T-helper 17 cell (primary cell): Measurements from ENCODE around the gene ALKBH4. TPM values are rescaled to one million over a fixed set of nuclear protein-coding genes. Genes with fewer than 3 reads are reported as not detected.
A peak's percentile ranks its signal among the peaks of the same experiment; 100 is the strongest.
"Not testable (repeated sequence)": the region's sequence is repeated elsewhere in the genome, so short reads cannot be mapped to it uniquely, and the experiment has no call there.

ENCODE experiments used
- ATAC-seq: fragments of 150-1000 bp; cut with Tn5 transposase; 2 replicates; pipeline ENCODE4 v1.10.0; 2021; ENCODE audit warnings: mild to moderate bottlenecking, moderate library complexity
- DNase-seq, 3 donors: peaks; one replicate each; pipeline versions ENCODE4 v3.0.0 to v3.0.0-alpha.2; 2020 to 2021
- H3K9me3 ChIP-seq: one replicate; pipeline ENCODE4 v1.7.0; 2013; ENCODE audit warnings: low read length, mild to moderate bottlenecking; ENCODE audit not compliant: control insufficient read depth, poor library complexity, severe bottlenecking
- H3K27ac Mint-ChIP-seq: one replicate; pipeline ENCODE4 v1.8.0; 2022; ENCODE audit warnings: mild to moderate bottlenecking, moderate library complexity, mixed read lengths
- H3K27me3 Mint-ChIP-seq: one replicate; pipeline ENCODE4 v1.8.0; 2022; ENCODE audit warnings: mixed read lengths
- H3K36me3 Mint-ChIP-seq: one replicate; pipeline ENCODE4 v1.8.0; 2022; ENCODE audit warnings: low read depth, mixed read lengths
- H3K4me1 Mint-ChIP-seq: one replicate; pipeline ENCODE4 v1.8.0; 2022; ENCODE audit warnings: mild to moderate bottlenecking, mixed read lengths
- H3K4me3 Mint-ChIP-seq: one replicate; pipeline ENCODE4 v1.8.0; 2022; ENCODE audit warnings: mild to moderate bottlenecking, moderate library complexity, mixed read lengths
- total RNA-seq, 4 donors: library from RNA in 2 of 4; stranded (reverse) in 2 of 4; gene quantifications; one replicate each; pipeline ENCODE4 v1.2.3 and lab custom pipeline; 2022 to 2026

ALKBH4 gene
- total RNA-seq, 2 donors from 2014 or later = 4.4 to 5.5 TPM

DNA sequence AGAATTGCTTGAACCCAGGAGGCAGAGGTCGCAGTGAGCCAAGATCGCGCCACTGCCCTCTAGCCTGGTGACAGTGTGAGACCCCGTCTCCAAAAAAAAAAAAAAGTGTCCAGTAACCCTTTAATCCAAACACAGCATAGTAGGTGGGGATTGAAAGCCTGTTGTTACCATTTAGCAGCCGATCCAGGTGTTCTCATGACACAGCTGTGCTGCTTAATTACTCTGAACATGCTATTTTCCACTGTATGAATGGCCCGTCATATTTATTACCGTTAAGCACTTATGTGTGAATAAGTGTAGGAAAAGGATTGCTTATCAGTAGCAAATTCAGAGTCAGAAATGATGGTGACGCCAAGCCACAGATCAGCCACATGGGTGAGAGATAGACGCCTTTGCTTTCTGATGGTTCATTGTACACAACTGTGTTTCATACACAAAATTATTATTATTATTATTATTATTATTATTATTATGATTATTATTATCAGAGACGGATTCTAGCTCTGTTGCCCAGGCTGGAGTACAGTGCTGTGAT is 42.9 kb downstream of the ALKBH4 start:
- DNase-seq (no peak), ATAC-seq (no peak)
- Mint-ChIP-seq H3K36me3 (peaks cover 5% of the 10 kb centered on the region), H3K4me3 (no peak overlapping the region), H3K27me3 (no peaks in the 10 kb centered on the region), H3K27ac (peak overlapping the region; percentile 89), H3K4me1 (peaks cover 48% of the 10 kb centered on the region)
- no peaks in the 10 kb centered on the region for H3K9me3 ChIP-seq

DNA sequence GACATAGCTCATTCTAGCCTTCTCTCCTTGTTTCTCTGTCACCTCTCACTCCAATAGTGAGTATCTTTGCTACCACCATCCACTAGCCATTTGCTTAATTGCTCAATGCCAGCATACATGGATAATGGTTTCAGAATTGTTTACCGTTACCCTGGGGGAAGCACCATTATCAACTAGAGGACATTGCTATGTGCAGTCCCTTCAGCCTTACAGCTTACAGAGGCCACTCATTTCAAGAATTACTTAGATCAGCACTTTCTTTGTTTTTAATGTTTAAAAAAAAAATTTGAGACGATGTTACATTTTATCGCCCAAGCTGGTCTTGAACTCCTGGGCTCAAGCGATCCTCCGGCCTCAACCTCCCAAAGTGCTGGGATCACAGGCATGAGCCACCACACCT is 46.1 kb downstream of the ALKBH4 start:
- H3K4me1 Mint-ChIP-seq = peaks cover 39% of the 10 kb centered on the region
- no peaks in the 10 kb centered on the region for H3K9me3 ChIP-seq
- no peak overlapping the region for H3K4me3 Mint-ChIP-seq
- no peak for ATAC-seq
- peaks cover 5% of the 10 kb centered on the region for H3K36me3 Mint-ChIP-seq
- no peak for DNase-seq
- H3K27me3 Mint-ChIP-seq = no peaks in the 10 kb centered on the region
- H3K27ac Mint-ChIP-seq = peak overlapping the region; percentile 97

DNA sequence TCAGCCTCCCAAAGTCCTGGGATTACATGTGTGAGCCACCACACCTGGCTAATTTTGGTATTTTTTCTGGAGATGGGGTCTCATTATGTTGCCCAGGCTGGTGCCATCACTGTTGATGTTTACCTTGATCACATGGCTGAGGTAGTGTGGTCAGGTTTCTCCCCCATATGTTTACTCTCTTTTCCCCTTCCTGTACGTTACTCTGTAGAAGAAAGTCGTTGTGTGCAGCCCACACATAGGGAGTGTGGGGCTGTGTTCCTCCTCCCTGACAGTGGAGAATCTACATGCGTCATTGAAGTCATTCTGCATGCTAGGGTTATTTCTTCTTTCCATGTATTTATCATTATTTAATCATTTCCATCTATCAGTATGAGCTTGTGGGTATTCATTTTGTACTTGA is 47.6 kb downstream of the ALKBH4 start:
- ATAC-seq = peak; percentile 77
- Mint-ChIP-seq H3K4me3 (peak overlapping the region; percentile 87), H3K4me1 (peaks cover 43% of the 10 kb centered on the region), H3K36me3 (peaks cover 5% of the 10 kb centered on the region), H3K27me3 (no peaks in the 10 kb centered on the region), H3K27ac (peak overlapping the region; percentile 97)
- H3K9me3 ChIP-seq = no peaks in the 10 kb centered on the region
- no peak for DNase-seq

DNA sequence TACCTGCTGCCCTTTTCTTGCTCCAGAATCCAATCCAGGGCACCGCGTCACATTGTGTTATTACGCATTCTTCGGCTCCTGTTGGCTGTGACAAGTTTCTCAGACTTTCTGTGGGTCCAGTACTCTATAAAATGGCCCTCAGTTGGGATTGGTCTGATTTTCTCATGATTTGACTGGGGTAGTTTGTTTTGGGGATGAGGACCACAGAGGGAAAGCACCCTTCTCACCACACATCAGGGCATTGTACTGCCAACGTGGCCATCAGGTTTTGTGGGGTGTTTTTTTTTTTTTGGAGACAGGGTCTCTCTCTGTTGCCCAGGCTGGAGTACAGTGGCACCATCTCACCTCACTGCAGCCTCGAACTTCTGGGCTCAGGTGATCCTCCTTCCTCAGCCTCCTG is 48.3 kb downstream of the ALKBH4 start:
- no peak for DNase-seq

DNA sequence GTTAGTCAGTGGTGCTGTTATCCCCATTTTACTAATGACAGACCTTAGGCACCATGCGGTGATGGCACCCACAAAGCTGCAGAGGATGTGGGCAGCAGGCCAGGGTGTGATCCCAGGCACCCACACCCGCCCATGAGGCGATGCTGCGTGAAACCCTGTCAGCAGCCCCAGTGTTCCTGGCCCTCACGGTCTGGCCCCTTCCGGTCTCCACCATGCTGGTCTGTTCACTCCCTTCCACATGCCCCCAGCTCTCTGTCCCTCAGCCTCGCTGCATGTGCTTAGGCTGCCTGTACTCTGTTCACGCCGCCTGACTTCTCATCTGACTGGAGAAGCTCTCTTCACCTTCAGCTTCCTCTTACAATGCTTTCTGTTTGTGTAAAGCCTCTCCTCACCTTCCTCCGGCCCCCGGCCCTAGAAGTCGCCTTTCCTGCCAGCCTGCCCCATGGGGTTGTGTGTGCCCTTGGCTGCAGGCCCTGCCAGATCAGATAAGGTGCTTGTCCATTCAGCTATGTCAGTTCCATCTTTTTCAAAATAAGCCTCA is 48.9 kb downstream of the ALKBH4 start:
- Mint-ChIP-seq H3K27ac (peak overlapping the region; percentile 97), H3K4me1 (peaks cover 40% of the 10 kb centered on the region), H3K4me3 (peak overlapping the region; percentile 87), H3K27me3 (no peaks in the 10 kb centered on the region), H3K36me3 (peaks cover 2% of the 10 kb centered on the region)
- peak in 1 of 3 donors; percentile 41 for DNase-seq
- no peaks in the 10 kb centered on the region for H3K9me3 ChIP-seq
- peak; percentile 70 for ATAC-seq

More for the DNA sequence above, 48.3 kb downstream of the ALKBH4 start:
- peaks cover 43% of the 10 kb centered on the region for H3K4me1 Mint-ChIP-seq
- peak; percentile 19 for ATAC-seq
- H3K4me3 Mint-ChIP-seq = peak overlapping the region; percentile 87
- H3K27me3 Mint-ChIP-seq = no peaks in the 10 kb centered on the region
- H3K36me3 Mint-ChIP-seq = peaks cover 5% of the 10 kb centered on the region
- peak overlapping the region; percentile 97 for H3K27ac Mint-ChIP-seq
- H3K9me3 ChIP-seq = no peaks in the 10 kb centered on the region

DNA sequence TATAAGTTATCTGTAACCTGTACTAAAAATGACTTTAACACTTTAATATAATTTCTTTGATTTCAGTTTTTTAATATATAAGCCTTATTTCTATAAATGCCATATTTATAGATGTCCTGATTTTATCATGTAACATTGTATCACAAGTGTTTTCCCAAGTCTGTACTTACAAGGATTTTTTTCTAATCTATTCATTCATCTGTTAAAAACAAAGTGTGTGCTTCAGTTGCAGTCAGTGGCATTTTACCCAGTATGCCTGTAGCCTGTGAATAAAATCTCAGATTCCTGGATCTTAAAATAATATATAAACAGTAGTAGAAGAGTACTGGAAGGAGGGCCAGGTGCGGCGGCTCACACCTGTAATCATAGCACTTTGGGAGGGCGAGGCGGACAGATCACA is 51.1 kb downstream of the ALKBH4 start:
- H3K9me3 ChIP-seq = no peaks in the 10 kb centered on the region
- H3K4me1 Mint-ChIP-seq = peaks cover 31% of the 10 kb centered on the region
- peak overlapping the region; percentile 6 for H3K27ac Mint-ChIP-seq
- DNase-seq (no peak), ATAC-seq (no peak)
- peaks cover 4% of the 10 kb centered on the region for H3K36me3 Mint-ChIP-seq
- H3K4me3 Mint-ChIP-seq = no peak overlapping the region
- no peaks in the 10 kb centered on the region for H3K27me3 Mint-ChIP-seq

DNA sequence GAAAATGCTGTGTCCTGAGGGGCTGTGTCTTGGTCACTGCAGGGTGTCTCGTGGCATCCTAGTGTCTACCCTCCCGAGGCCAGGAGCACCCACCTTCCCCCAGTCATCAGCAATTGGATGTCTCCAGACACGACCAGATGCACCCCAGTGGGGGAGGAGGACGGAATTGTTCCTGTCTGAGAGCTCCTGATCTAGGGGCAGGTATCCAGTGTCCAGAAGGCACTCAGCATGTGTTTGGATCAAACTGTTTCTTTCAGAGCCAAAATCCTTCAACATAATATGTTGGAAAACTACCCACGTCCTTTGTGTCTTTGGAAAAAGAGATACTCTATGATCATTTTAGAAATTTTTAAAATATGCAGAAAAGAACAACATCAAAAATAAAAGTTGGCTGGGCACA is 51.6 kb downstream of the ALKBH4 start:
- no peak overlapping the region for H3K4me3 Mint-ChIP-seq
- H3K27ac Mint-ChIP-seq = peak overlapping the region; percentile 53
- ATAC-seq (no peak), DNase-seq (no peak)
- H3K9me3 ChIP-seq = no peaks in the 10 kb centered on the region
- H3K36me3 Mint-ChIP-seq = peaks cover 8% of the 10 kb centered on the region
- H3K27me3 Mint-ChIP-seq = no peaks in the 10 kb centered on the region
- peaks cover 29% of the 10 kb centered on the region for H3K4me1 Mint-ChIP-seq

DNA sequence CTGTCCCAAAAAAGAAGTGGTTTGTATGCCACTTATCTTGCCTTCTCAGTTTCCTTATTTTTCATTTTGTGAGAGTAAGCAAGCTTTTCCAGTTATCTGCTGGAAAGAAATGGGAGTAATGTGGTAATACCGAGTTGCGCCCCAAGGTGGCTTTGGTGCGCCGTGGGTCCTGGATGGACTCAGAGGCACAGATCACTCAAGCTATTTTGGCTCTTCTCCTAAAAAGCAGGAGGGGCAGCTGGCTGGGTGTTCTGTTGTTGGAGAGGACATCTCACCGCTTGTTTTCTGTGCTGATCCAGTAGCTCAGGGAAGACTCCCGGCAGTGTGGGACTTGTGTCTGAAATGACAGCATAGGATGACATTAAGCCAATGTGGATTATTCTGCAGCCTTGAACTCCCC is 52.1 kb downstream of the ALKBH4 start:
- ATAC-seq (peak; percentile 32), DNase-seq (peak in 2 of 3 donors; percentile 30 to 48)
- no peaks in the 10 kb centered on the region for H3K27me3 Mint-ChIP-seq
- H3K36me3 Mint-ChIP-seq = peaks cover 8% of the 10 kb centered on the region
- H3K27ac Mint-ChIP-seq = peak overlapping the region; percentile 53
- no peaks in the 10 kb centered on the region for H3K9me3 ChIP-seq
- H3K4me3 Mint-ChIP-seq = no peak overlapping the region
- peaks cover 29% of the 10 kb centered on the region for H3K4me1 Mint-ChIP-seq

DNA sequence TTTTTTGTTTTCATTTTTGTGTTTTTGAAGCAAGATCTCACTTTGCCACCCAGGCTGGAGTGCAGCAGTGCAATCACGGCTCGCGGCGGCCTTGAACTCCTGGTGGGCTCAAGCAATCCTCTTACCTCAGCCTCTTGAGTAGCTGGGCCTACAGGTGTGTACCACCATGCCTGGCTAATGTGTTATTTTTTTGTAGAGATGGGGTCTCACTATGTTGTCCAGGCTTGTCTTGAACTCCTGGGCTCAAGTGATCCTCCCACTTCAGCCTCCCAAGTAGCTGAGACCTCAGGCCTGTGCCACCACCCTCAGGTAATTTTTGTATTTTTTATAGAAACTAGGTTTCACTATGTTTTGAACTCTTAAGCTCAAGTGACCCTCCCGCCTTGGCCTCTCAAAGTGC is 53.7 kb downstream of the ALKBH4 start:
- no peak for ATAC-seq
- no peaks in the 10 kb centered on the region for H3K9me3 ChIP-seq
- peaks cover 8% of the 10 kb centered on the region for H3K36me3 Mint-ChIP-seq
- H3K27ac Mint-ChIP-seq = no peak overlapping the region
- no peak overlapping the region for H3K4me3 Mint-ChIP-seq
- peaks cover 14% of the 10 kb centered on the region for H3K4me1 Mint-ChIP-seq
- DNase-seq = no peak
- H3K27me3 Mint-ChIP-seq = no peaks in the 10 kb centered on the region

DNA sequence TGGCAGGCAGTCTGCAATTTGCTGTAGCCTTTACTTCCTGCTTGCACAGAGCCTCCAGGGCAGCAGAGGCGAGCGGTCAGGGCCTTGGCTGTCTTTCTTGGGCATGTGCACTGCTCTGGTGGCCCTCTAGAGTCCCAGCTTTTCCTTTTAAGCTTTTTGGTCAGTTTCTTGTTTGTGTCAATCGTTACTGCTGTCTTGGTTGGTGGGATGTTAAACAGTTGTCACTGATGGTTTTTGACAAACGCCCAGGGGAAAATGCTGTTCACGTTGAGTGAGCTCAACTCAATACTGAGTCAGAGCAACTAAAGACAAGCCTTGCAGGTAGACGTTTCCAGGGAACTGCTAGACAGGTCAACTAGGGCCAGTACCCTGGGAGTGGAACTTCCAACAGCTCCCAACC is 54.5 kb downstream of the ALKBH4 start:
- ATAC-seq (no peak), DNase-seq (no peak)
- Mint-ChIP-seq H3K4me1 (peaks cover 8% of the 10 kb centered on the region), H3K4me3 (no peak overlapping the region), H3K27ac (no peak overlapping the region), H3K36me3 (peaks cover 8% of the 10 kb centered on the region), H3K27me3 (no peaks in the 10 kb centered on the region)
- no peaks in the 10 kb centered on the region for H3K9me3 ChIP-seq

DNA sequence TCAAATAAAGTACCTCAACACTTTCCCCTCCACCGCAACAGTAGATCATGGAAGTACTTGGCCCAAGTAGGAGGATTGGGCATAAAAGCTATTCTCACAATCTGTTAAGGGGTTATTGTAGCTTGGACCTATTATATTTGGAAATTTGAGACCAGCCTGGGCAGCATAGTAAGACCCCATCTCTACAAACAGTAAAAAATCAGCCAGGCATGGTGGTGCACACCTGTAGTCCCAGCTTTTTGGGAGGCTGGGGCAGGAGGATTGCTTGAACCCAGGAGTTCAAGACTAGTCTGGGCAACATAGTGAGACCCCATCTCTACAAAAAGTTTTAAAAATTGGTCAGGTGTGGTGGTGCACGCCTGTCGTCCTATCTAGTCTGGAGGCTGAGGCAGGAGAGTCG is 55.3 kb downstream of the ALKBH4 start:
- DNase-seq (no peak), ATAC-seq (no peak)
- Mint-ChIP-seq H3K27me3 (no peaks in the 10 kb centered on the region), H3K4me1 (peaks cover 8% of the 10 kb centered on the region), H3K36me3 (peaks cover 8% of the 10 kb centered on the region), H3K27ac (peak overlapping the region; percentile 47), H3K4me3 (no peak overlapping the region)
- no peaks in the 10 kb centered on the region for H3K9me3 ChIP-seq

DNA sequence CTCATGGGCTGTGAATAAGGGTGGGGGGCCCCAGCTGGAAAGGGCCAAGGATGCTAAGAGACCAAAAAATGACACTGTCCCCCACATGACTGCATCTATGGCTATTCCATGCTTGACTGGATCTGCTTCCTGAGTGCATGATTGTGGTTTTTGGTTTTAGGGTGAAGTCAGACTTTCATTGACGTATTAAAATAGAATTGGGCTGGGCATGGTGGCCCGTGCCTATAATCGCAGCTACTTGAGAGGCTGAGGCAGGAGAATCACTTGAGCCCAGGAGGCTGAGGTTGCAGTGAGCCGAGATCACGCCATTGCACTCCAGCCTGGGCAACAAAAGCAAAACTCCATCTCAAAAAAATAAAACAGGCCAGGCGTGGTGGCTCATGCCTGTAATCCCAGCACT is 56.1 kb downstream of the ALKBH4 start:
- H3K4me1 Mint-ChIP-seq = peaks cover 11% of the 10 kb centered on the region
- not testable (repeated sequence) for H3K4me3 Mint-ChIP-seq, H3K27me3 Mint-ChIP-seq, ATAC-seq, H3K36me3 Mint-ChIP-seq, H3K9me3 ChIP-seq, DNase-seq
- peak overlapping the region; percentile 47 for H3K27ac Mint-ChIP-seq

DNA sequence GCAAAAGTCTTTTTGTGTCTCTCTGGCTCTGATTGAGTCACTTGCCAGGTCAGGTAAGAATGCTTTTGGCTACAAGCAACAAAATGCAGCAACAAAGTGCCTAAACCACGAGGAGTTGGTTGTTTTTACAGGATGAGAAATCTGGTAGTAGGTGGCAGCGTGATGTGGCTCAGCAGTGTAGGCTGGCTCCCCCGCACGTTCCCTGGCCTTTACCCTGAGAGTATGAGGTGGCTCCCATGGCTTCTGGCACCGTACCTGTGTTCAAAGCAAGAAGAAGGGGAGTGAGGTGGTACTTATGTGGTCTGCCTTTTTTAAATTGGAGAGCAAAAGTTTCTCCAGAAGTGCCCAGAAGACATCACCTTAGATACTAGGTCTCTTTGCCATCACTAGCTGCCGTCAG is 56.8 kb downstream of the ALKBH4 start:
- Mint-ChIP-seq H3K4me3 (no peak overlapping the region), H3K4me1 (peaks cover 10% of the 10 kb centered on the region), H3K27ac (peak overlapping the region; percentile 47), H3K27me3 (no peaks in the 10 kb centered on the region), H3K36me3 (peaks cover 8% of the 10 kb centered on the region)
- H3K9me3 ChIP-seq = no peaks in the 10 kb centered on the region
- ATAC-seq = no peak
- DNase-seq = no peak
